CD14-positive monocyte (primary cell): ENCODE data around the gene ULK4. TPM values are rescaled to one million over a fixed set of nuclear protein-coding genes. Genes with fewer than 3 reads are reported as not detected.

Experiments
- DNase-seq, 3 donors: peaks; one replicate each; pipeline ENCODE4 v3.0.0-alpha.2; 2011 to 2022
- H2AFZ ChIP-seq: 2 replicates; pipeline ENCODE4 v1.6.0; 2012; ENCODE audit warnings: mild to moderate bottlenecking, low read depth, low read length, inconsistent platforms; ENCODE audit not compliant: insufficient read depth, poor library complexity, severe bottlenecking
- H3K27ac ChIP-seq, 2 donors: 1 replicate in 1 of 2; 2 replicates in 1 of 2; pipeline ENCODE4 v1.5.1; 2012 to 2013; ENCODE audit warnings: low read length in 2 of 2, control low read depth in 1 of 2, inconsistent platforms in 1 of 2, low read depth in 1 of 2, mild to moderate bottlenecking in 1 of 2
- H3K27me3 ChIP-seq, 2 donors: one replicate each; pipeline versions ENCODE4 v1.6.0 to v1.6.1; 2011 to 2013; ENCODE audit warnings: low read length in 2 of 2; ENCODE audit not compliant: control insufficient read depth in 2 of 2, insufficient read depth in 2 of 2
- H3K36me3 ChIP-seq, 2 donors: replicated peaks in 1 of 2; 1 replicate in 1 of 2; 2 replicates in 1 of 2; pipeline versions ENCODE4 v1.5.1 to v1.6.1; 2012 to 2013; ENCODE audit warnings: low read length in 2 of 2, control low read depth in 1 of 2, inconsistent platforms in 1 of 2, mild to moderate bottlenecking in 1 of 2; ENCODE audit not compliant: insufficient read depth in 2 of 2, control insufficient read depth in 1 of 2
- H3K4me1 ChIP-seq, 2 donors: 1 replicate in 1 of 2; 2 replicates in 1 of 2; pipeline versions ENCODE4 v1.5.1 to v1.6.1; 2012 to 2013; ENCODE audit warnings: low read length in 2 of 2, control low read depth in 1 of 2, inconsistent platforms in 1 of 2, mild to moderate bottlenecking in 1 of 2, moderate library complexity in 1 of 2; ENCODE audit not compliant: insufficient read depth in 2 of 2, control insufficient read depth in 1 of 2
- H3K4me2 ChIP-seq: replicated peaks from 2 replicates; pipeline ENCODE3; 2012; ENCODE audit warnings: low read length, moderate library complexity, mild to moderate bottlenecking; ENCODE audit not compliant: poor library complexity, severe bottlenecking; ENCODE audit errors: extremely low read depth
- H3K4me3 ChIP-seq, 3 experiments: fragments of 200-600 bp in 1 of 3; sonication (generic) in 1 of 3; replicated peaks in 1 of 3; 1 replicate in 2 of 3; 2 replicates in 1 of 3; pipeline ENCODE4 v1.5.1; 2011 to 2013; ENCODE audit warnings: low read length in 3 of 3, mild to moderate bottlenecking in 3 of 3, control low read depth in 2 of 3, low read depth in 2 of 3, inconsistent platforms in 1 of 3, moderate library complexity in 1 of 3
- H3K79me2 ChIP-seq: 2 replicates; pipeline ENCODE4 v1.6.0; 2012; ENCODE audit warnings: mild to moderate bottlenecking, control low read depth, inconsistent platforms, low read length, moderate library complexity; ENCODE audit not compliant: insufficient read depth
- H3K9ac ChIP-seq: 2 replicates; pipeline ENCODE4 v1.6.0; 2017; ENCODE audit warnings: low read length, mild to moderate bottlenecking; ENCODE audit not compliant: insufficient read depth, poor library complexity, severe bottlenecking
- H3K9me3 ChIP-seq, 2 donors: replicated peaks in 1 of 2; 1 replicate in 1 of 2; 2 replicates in 1 of 2; pipeline versions ENCODE4 v1.5.1 to v1.6.1; 2012 to 2013; ENCODE audit warnings: low read length in 2 of 2, control low read depth in 1 of 2; ENCODE audit not compliant: control insufficient read depth in 1 of 2, insufficient read depth in 1 of 2
- H4K20me1 ChIP-seq: 2 replicates; pipeline ENCODE4 v1.6.0; 2012; ENCODE audit warnings: mild to moderate bottlenecking, low read length, control low read depth, moderate library complexity; ENCODE audit not compliant: insufficient read depth
- H3K27ac Mint-ChIP-seq, 7 donors: one replicate each; pipeline ENCODE4 v1.8.0; 2020; ENCODE audit warnings: mild to moderate bottlenecking in 7 of 7, mixed read lengths in 7 of 7, moderate library complexity in 6 of 7, inconsistent platforms in 2 of 7
- H3K27me3 Mint-ChIP-seq, 3 donors: one replicate each; pipeline ENCODE4 v1.8.0; 2021 to 2022; ENCODE audit warnings: low read depth in 3 of 3, mild to moderate bottlenecking in 3 of 3, mixed read lengths in 3 of 3, moderate library complexity in 3 of 3, inconsistent platforms in 1 of 3
- H3K36me3 Mint-ChIP-seq, 2 donors: one replicate each; pipeline ENCODE4 v1.8.0; 2020; ENCODE audit warnings: mixed read lengths in 2 of 2, inconsistent platforms in 1 of 2, mild to moderate bottlenecking in 1 of 2
- H3K4me1 Mint-ChIP-seq: one replicate; pipeline ENCODE4 v1.8.0; 2020; ENCODE audit warnings: mild to moderate bottlenecking, mixed read lengths
- H3K4me3 Mint-ChIP-seq, 2 donors: one replicate each; pipeline ENCODE4 v1.8.0; 2020; ENCODE audit warnings: mild to moderate bottlenecking in 2 of 2, mixed read lengths in 2 of 2, moderate library complexity in 1 of 2
- H3K9me3 Mint-ChIP-seq, 7 donors: one replicate each; pipeline ENCODE4 v1.8.0; 2020 to 2022; ENCODE audit warnings: mixed read lengths in 7 of 7, mild to moderate bottlenecking in 6 of 7, moderate library complexity in 6 of 7, inconsistent platforms in 2 of 7
- CTCF ChIP-seq: fragments of 200-600 bp; IDR thresholded peaks from one replicate; pipeline ENCODE4 v1.8.0; 2022; ENCODE audit warnings: antibody characterized with exemption, mild to moderate bottlenecking
- WGBS: methylation state at CpG from one replicate; pipeline ENCODE4 v1.1.5; 2013; ENCODE audit warnings: missing lambda C conversion rate; ENCODE audit not compliant: insufficient coverage; 5-methylcytosine and 5-hydroxymethylcytosine counted together
- intact Hi-C, 2 donors: fragments of 100-400 bp; cut with micrococcal nuclease; formaldehyde crosslinking; loops; one replicate each; pipeline versions ENCODE4 v1.15.0 to v1.15.1; 2023
- polyA plus RNA-seq, 3 donors: library from polyadenylated mRNA; depleted of rRNA in 1 of 3; unstranded in 2 of 3; stranded (reverse) in 1 of 3; fragments of 300-500 nt in 2 of 3; fragments of >200 nt in 1 of 3; fragmentation: Illumina TruSeq in 2 of 3; gene quantifications; 1 replicate in 2 of 3; 2 replicates in 1 of 3; pipeline ENCODE4 v1.2.3, GENCODE V29; 2012 to 2021

Gene ULK4
- polyA plus RNA-seq, 3 donors = 6.7 to 14.0 (median 11.8) TPM

- Mint-ChIP-seq H3K4me3 (no peak overlapping the region), H3K27me3 (no peaks in the 10 kb centered on the region), H3K9me3 (peaks cover 0 to 2% (median 0%) of the 10 kb centered on the region in 7 donors), H3K36me3 (no peaks in the 10 kb centered on the region), H3K4me1 (no peaks in the 10 kb centered on the region), H3K27ac (no peak overlapping the region)
- intact Hi-C loops = no loop called here
- no peaks in the 10 kb centered on the region for H3K9me3 ChIP-seq
- H3K9ac ChIP-seq = no peak overlapping the region
- no peak overlapping the region for H3K4me3 ChIP-seq
- no peak overlapping the region for H3K27ac ChIP-seq
- H4K20me1 ChIP-seq = no peaks in the 10 kb centered on the region
- H2AFZ ChIP-seq = no peak overlapping the region
- H3K4me1 ChIP-seq = no peaks in the 10 kb centered on the region
- 77% methylated on average over 2 of the region's 2 CpGs for WGBS
- DNase-seq = no peak
- TF ChIP-seq CTCF = no peak
- no peaks in the 10 kb centered on the region for H3K36me3 ChIP-seq
- no peak overlapping the region for H3K4me2 ChIP-seq
- H3K27me3 ChIP-seq = no peaks in the 10 kb centered on the region
- no peaks in the 10 kb centered on the region for H3K79me2 ChIP-seq
These were observed 632.0 kb downstream of the ULK4 start for GRCh38 chr3:41329881-41330280.

- no peak overlapping the region for H3K4me2 ChIP-seq
- no peaks in the 10 kb centered on the region for H3K27me3 Mint-ChIP-seq
- H3K9me3 Mint-ChIP-seq = peaks cover 0 to 2% (median 0%) of the 10 kb centered on the region in 7 donors
These were observed 633.0 kb downstream of the ULK4 start for GRCh38 chr3:41328926-41329325.

More at GRCh38 chr3:41328926-41329325, 633.0 kb downstream of the ULK4 start:
- Histone ChIP-seq H3K27ac (no peak overlapping the region), H4K20me1 (no peaks in the 10 kb centered on the region), H3K36me3 (no peaks in the 10 kb centered on the region), H3K4me3 (no peak overlapping the region), H3K9ac (no peak overlapping the region), H3K9me3 (no peaks in the 10 kb centered on the region), H3K79me2 (no peaks in the 10 kb centered on the region), H3K4me1 (no peaks in the 10 kb centered on the region), H2AFZ (no peak overlapping the region), H3K27me3 (no peaks in the 10 kb centered on the region)
- no peak for DNase-seq
- WGBS = no CpG with 5 or more reads among the region's 2 CpGs
- Mint-ChIP-seq H3K27ac (no peak overlapping the region), H3K4me1 (no peaks in the 10 kb centered on the region), H3K4me3 (no peak overlapping the region), H3K36me3 (no peaks in the 10 kb centered on the region)
- intact Hi-C loops = no loop called here
- no peak for TF ChIP-seq CTCF
